GM21786 (cell line): Measurements from ENCODE around the gene TPK1.
"Not testable (repeated sequence)": the region's sequence is repeated elsewhere in the genome, so short reads cannot be mapped to it uniquely, and the experiment has no call there.

ENCODE experiments used
- ATAC-seq: cut with Tn5 transposase; IDR thresholded peaks from one replicate; pipeline ENCODE4 v1.9.1; 2021; ENCODE audit not compliant: unreplicated experiment

The TPK1 gene

DNA sequence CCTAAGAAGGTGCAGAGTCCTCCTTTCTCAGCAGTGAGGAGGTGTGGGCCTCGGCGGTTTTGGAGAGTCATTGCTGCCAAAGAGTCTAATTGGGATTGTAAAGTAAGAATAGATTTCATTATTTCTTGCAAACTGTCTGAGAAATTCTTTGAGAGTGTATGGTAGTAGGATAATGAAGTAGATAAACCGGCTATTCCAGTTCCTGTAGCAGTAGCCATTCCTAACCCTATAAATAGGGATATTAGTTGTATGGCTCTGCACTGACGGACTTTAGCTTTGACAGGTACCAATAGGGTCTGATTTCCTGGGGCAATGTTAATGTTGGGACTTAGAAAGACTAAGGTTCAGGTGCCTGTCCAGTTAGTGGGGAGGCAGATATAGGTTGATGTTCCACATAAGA is 416.9 kb downstream of the TPK1 start:
- ATAC-seq, result not testable (repeated sequence)

DNA sequence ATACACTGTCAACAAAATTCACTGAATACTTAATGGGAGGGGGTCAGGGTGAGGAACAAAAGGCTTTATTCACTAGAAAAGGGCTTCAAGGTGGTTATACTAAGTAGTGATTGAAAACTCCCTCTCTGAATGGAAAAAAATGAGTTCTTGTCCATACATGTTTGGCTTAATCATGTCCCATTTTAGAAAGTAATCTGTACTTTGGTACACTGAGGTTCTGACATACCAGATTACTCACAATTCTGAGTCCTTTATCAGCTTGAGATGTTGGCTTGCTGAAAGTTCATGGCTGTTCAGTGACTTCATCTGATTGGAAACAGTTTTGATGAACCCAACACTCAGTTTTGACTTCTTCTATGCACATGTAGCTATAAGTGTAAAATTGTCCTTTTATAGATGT is 419.5 kb downstream of the TPK1 start:
- no peak for ATAC-seq

DNA sequence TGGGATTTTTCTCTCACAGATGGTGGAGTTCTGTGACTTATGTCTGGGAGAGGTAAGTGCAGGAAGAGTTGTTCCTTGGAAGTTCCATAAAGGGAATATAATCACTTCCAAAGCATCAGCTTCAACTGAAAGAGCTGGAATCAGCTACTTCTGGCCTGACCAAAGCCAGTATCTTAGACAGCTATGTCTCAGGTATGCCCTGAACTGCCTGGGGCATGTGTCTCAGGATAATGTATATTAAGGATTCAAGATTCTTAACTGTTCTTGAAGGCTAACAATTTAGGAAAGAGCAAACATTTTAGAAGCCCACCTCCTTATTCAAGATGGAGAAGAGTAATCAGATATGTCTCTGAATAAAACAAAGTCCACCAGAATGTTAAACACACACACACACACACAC is 420.0 kb downstream of the TPK1 start:
- no peak for ATAC-seq

DNA sequence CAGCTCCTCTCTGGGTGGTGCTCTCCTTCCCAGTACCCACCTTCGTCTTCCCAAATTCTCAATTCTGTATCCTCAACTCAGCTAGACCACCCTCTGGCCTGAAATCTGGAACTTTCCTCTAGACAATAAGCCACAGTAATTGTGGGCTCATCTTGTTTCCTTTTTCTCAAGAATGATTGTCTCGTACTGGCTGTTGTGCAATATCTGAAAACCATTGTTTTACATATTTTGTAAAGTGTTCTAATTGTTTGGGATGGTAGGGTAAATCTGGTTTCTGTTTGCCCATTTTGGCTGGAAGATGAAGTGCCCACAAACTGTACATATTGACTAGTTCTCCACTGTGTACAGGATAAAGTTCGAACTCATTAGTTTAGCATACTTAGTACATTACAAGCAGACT is 421.0 kb downstream of the TPK1 start:
- ATAC-seq, result no peak

DNA sequence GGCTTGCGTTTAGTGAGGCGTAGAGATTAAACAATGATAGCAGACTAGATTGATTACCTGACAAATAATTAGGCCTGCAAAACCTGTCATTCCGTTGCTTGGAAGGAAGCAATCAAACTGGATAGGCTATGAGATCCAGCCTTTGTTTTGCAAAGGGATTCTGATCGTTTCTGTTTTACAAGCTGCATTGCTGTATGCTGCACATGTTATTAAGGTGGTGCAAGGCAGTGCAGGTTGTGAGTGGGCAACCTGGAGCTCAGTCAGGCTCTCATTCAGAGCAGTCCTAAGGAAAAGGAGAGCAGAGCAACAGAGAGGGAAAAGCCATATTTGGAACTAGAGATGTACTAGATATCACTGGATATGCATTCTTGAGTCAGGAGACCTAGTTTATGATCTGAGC is 425.4 kb downstream of the TPK1 start:
- no peak for ATAC-seq

DNA sequence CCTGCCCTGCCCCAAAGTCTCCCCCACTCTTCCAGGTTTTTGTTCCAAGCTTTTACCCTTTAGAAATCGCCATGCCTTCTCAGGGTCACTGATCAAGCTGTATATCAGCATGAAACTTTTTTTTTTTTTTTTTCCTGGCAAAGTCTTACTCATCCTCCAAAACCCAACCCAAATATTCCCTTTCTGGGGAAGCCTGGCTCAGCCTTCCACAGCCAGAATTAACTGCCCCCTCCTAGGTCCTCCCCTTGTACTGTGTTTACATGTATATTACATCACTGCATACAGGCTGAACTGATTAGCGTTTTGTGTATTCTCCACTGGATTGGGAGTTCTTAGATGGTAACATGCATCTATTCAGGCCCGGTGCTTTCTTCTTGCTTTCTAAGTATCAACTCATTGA is 427.7 kb downstream of the TPK1 start:
- ATAC-seq, result no peak

DNA sequence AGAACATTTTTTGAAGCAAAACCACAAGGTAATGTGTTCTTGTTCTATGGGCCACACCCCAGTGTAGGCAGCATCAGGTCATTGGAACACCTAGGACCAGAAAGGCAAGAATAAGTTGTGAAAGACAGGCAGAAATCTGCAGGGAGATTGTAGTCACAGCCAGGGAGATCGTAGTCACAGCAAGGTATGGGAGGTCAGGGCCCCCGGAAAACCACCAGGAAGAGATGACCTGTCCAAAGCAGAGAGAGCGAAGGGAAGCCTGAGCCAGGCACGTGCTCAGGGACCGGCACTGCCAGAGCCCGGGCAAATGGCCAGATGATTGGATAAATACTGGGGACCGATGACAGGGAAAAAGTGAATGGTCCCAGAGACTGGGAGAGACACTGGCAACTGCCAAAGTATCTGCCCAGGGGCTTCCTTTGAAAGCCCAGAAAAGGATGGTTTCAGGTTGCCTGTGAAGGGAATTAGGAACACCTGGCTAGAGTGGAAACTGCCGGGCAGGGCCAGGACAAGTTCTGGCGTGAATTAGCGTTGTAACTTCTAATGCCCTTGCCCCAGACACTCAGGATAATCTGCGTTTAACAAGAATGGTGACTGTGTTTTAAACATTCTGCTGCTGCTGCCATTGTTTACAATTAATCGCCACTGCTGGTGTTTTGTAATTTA is 428.5 kb downstream of the TPK1 start:
- no peak for ATAC-seq

DNA sequence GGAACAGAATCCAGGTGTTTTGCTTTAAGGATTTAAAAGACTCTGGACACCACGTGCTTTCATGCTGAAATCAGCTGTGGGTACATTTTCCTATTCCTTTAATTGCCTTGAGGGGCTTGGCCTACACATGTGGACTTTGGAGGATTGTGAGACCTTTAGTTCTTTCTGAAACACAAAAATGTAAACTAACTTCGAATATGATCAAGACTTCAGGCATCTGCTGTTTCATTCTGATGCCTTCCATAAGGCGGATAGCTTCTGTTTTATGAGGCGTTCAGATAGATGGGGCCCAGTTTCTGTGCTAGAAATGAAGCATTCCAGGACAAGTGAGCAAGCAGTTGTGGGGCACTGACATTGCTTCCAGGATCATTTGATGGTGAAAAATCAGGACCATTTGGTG is 430.9 kb downstream of the TPK1 start:
- no peak for ATAC-seq

DNA sequence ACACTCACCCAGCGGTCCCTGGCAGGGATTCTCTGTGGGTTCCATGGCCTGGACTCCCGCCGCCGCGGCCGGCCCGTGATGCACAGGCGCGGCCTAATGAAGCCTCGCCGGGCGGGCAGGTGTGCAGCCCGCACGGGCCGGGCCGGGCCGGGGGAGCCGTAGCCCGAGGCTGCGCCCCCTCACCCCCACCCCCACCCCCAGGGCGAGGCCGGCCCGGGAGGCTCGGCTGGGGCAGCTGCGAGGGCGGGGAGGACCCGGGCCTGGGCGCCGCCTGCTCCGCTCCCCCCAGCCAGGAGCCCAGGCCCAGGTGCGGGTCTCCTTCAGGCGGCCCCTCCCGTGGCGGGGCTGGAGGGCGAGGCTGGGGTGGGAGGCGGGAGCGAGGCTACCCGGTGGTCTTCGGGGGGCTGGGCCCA is 432.2 kb downstream of the TPK1 start, which contains the start of gene NOBOX:
Gene NOBOX, minus strand, starts transcription at position 45 of the 413 bp plus-strand sequence.
- no peak for ATAC-seq

DNA sequence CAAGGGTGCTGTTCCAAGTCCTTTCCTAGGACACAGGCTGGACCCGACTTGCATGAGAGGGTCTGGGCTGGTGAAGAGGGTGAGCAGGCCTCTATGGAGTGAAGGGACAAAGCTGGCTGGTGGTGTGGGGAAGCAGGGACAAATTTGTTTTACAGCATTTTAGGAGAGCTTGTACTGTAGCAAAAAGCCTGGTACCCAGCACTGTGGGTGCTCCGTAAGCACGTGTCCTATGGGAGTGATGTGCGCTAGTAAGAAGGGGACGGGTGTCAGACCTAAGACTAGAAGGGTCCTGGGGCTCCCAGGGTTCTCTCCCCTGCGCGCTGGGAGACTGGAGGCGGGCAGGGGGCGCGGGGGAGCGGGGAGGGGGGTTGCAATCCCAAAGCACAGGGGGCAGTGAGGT is 432.8 kb downstream of the TPK1 start:
- no peak for ATAC-seq
